Measurements from ENCODE around the gene UROS.

DNA sequence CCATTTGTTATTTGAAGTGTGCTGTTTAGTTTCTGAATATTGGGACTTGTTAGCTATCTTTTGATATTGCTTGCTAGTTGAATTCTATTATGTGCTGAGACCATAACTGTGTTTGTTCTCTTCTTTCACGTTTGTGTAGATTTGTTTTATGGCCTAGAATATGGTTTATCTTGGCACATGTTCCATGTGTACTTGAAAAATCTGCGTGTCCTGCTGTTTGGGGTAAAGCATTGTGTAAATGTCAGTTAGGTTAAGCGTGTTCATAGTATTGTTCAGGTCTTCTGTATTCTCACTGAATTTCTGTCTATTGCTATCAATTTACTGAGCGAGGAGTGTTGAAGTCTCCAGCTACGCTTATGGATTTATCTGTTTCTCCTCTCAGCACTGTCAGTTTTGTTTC lies 66.9 kb downstream of the UROS start:
- TF ChIP-seq, protein P1, sequence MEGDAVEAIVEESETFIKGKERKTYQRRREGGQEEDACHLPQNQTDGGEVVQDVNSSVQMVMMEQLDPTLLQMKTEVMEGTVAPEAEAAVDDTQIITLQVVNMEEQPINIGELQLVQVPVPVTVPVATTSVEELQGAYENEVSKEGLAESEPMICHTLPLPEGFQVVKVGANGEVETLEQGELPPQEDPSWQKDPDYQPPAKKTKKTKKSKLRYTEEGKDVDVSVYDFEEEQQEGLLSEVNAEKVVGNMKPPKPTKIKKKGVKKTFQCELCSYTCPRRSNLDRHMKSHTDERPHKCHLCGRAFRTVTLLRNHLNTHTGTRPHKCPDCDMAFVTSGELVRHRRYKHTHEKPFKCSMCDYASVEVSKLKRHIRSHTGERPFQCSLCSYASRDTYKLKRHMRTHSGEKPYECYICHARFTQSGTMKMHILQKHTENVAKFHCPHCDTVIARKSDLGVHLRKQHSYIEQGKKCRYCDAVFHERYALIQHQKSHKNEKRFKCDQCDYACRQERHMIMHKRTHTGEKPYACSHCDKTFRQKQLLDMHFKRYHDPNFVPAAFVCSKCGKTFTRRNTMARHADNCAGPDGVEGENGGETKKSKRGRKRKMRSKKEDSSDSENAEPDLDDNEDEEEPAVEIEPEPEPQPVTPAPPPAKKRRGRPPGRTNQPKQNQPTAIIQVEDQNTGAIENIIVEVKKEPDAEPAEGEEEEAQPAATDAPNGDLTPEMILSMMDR (IDR thresholded peaks at IDR 0.05; ENCODE audit: insufficient read depth, low read length): no peak
- TF ChIP-seq POLR2AphosphoS5 (IDR thresholded peaks at IDR 0.05; ENCODE audit: low read depth) (no peak), GABPA (IDR thresholded peaks at IDR 0.05; ENCODE audit: low read depth) (no peak), SPI1 (IDR thresholded peaks at IDR 0.05; ENCODE audit: borderline replicate concordance, low read depth) (no peak)
- TF ChIP-seq, protein P2, sequence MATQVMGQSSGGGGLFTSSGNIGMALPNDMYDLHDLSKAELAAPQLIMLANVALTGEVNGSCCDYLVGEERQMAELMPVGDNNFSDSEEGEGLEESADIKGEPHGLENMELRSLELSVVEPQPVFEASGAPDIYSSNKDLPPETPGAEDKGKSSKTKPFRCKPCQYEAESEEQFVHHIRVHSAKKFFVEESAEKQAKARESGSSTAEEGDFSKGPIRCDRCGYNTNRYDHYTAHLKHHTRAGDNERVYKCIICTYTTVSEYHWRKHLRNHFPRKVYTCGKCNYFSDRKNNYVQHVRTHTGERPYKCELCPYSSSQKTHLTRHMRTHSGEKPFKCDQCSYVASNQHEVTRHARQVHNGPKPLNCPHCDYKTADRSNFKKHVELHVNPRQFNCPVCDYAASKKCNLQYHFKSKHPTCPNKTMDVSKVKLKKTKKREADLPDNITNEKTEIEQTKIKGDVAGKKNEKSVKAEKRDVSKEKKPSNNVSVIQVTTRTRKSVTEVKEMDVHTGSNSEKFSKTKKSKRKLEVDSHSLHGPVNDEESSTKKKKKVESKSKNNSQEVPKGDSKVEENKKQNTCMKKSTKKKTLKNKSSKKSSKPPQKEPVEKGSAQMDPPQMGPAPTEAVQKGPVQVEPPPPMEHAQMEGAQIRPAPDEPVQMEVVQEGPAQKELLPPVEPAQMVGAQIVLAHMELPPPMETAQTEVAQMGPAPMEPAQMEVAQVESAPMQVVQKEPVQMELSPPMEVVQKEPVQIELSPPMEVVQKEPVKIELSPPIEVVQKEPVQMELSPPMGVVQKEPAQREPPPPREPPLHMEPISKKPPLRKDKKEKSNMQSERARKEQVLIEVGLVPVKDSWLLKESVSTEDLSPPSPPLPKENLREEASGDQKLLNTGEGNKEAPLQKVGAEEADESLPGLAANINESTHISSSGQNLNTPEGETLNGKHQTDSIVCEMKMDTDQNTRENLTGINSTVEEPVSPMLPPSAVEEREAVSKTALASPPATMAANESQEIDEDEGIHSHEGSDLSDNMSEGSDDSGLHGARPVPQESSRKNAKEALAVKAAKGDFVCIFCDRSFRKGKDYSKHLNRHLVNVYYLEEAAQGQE (IDR thresholded peaks at IDR 0.05; ENCODE audit: insufficient replicate concordance, low read depth): no peak
